ENCODE data around the gene GRHL1. TPM values are rescaled to one million over a fixed set of nuclear protein-coding genes. Genes with fewer than 3 reads are reported as not detected.
A peak's percentile ranks its signal among the peaks of the same experiment; 100 is the strongest.
"Not testable (repeated sequence)": the region's sequence is repeated elsewhere in the genome, so short reads cannot be mapped to it uniquely, and the experiment has no call there.

GRHL1 gene
- total and polyA plus RNA-seq, 8 donors: 0.95 to 5.3 (median 2.1) TPM

DNA sequence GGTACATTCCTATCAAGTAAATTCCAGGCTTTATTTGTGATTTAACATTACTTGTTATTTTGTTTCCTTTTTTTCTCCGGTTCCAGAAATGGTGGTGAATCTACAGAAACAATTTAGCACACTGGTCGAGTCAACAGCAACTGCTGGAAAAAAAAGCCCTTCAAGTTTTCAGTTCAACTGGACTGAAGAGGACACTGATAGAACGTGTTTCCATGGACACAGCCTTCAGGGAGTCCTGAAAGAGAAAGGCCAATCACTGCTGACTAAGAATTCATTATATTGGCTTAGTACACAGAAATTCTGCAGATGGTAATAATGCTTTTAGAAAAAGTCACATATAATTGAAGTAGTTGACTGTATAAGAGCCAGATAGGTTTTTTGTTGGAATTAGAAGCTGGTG lies 32.0 kb upstream of the GRHL1 start:
- TF ChIP-seq, protein P1, sequence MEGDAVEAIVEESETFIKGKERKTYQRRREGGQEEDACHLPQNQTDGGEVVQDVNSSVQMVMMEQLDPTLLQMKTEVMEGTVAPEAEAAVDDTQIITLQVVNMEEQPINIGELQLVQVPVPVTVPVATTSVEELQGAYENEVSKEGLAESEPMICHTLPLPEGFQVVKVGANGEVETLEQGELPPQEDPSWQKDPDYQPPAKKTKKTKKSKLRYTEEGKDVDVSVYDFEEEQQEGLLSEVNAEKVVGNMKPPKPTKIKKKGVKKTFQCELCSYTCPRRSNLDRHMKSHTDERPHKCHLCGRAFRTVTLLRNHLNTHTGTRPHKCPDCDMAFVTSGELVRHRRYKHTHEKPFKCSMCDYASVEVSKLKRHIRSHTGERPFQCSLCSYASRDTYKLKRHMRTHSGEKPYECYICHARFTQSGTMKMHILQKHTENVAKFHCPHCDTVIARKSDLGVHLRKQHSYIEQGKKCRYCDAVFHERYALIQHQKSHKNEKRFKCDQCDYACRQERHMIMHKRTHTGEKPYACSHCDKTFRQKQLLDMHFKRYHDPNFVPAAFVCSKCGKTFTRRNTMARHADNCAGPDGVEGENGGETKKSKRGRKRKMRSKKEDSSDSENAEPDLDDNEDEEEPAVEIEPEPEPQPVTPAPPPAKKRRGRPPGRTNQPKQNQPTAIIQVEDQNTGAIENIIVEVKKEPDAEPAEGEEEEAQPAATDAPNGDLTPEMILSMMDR (IDR thresholded peaks at IDR 0.05): no peak
- ATAC-seq (no peak), DNase-seq (no peak), FAIRE-seq (no peak)
- H3K9me3 ChIP-seq: no peaks in the 10 kb centered on the region
- H3K36me3 ChIP-seq: no peaks in the 10 kb centered on the region
- no peaks in the 10 kb centered on the region for H3K27me3 ChIP-seq
- H3K4me3 ChIP-seq: no peak overlapping the region
- H3K27ac ChIP-seq: no peak overlapping the region
- intact Hi-C loops (cut with DNase I): no loop called here
- H3K4me1 ChIP-seq: no peaks in the 10 kb centered on the region
- WGBS, 2 donors: 74 to 83% methylated on average over 3 of the region's 3 CpGs

DNA sequence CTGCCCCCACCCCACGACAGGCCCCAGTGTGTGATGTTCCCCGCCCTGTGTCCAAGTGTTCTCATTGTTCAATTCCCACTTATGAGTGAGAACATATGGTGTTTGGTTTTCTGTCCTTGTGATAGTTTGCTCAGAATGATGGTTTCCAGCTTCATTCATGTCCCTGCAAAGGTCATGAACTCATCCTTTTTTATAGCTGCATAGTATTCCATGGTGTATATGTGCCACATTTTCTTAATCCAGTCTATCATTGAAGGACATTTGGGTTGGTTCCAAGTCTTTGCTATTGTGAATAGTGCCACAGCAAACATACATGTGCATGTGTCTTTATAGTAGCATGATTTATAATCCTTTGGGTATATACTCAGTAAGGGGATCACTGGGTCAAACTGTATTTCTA lies 24.5 kb upstream of the GRHL1 start:
- intact Hi-C loops (cut with DNase I); H3K36me3 ChIP-seq; ATAC-seq; H3K4me1 ChIP-seq; H3K4me3 ChIP-seq; H3K27me3 ChIP-seq; H3K9me3 ChIP-seq; H3K27ac ChIP-seq; FAIRE-seq; DNase-seq: not testable (repeated sequence)
- 75 to 89% methylated on average over 2 of the region's 2 CpGs for WGBS, 2 donors

DNA sequence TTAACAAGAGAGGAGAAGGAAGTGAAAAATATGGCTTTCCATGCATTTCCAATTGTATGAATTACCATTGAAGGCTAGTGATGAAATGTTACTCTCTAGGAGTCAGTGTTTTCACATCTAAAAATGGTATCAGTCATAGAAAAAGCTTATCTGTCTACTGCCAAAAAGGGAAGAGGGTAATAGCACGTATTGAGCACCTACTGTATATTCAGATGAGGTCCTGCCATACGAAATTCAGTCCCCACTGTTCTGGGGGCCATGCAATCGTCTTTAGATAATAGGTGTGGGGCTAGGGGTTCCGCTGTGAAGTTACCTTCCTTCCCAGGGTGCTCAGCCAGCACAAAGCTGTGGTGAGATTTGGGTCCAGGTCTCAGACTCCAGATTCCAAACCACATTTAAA lies 14.2 kb upstream of the GRHL1 start:
- Histone ChIP-seq H3K27ac (no peak overlapping the region), H3K36me3 (peaks cover 0 to 4% (median 0%) of the 10 kb centered on the region in 3 donors), H3K4me1 (peaks cover 0 to 11% (median 8%) of the 10 kb centered on the region in 3 donors), H3K27me3 (no peaks in the 10 kb centered on the region), H3K4me3 (no peak overlapping the region), H3K9me3 (no peaks in the 10 kb centered on the region)
- TF ChIP-seq, protein P1 (IDR thresholded peaks at IDR 0.05): no peak
- intact Hi-C loops (cut with DNase I): no loop called here
- no peak for FAIRE-seq
- no peak for ATAC-seq
- 85 to 96% methylated on average over 4 of the region's 4 CpGs for WGBS, 2 donors
- no peak for DNase-seq

DNA sequence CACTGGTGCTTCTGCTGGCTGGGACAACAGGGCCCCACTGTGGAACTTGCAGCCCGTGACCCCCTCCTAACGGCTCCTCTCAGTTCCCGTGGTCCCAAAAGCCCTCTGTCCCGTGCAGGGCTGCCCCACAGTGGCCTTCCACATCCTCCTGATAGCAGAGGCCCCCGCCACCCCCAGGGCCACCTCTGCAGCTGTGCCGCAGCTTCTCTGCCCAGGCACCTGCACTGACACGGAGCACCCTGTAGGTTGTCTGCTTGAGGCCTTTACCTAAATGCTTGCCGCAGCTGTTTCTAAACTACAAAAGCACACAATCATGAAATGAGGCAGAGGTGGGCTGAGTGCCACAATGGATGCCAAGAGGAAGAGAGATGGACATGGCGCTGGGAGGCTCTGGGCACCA lies 13.5 kb upstream of the GRHL1 start:
- Histone ChIP-seq H3K4me3 (no peak overlapping the region), H3K27me3 (no peaks in the 10 kb centered on the region), H3K36me3 (peaks cover 0 to 4% (median 0%) of the 10 kb centered on the region in 3 donors), H3K9me3 (no peaks in the 10 kb centered on the region), H3K4me1 (peaks cover 0 to 11% (median 8%) of the 10 kb centered on the region in 3 donors), H3K27ac (no peak overlapping the region)
- WGBS, 2 donors: 77 to 85% methylated on average over 9 of the region's 9 CpGs
- intact Hi-C loops (cut with DNase I): no loop called here
- TF ChIP-seq, protein P1 (IDR thresholded peaks at IDR 0.05): no peak
- DNase-seq (no peak), ATAC-seq (no peak), FAIRE-seq (no peak)

DNA sequence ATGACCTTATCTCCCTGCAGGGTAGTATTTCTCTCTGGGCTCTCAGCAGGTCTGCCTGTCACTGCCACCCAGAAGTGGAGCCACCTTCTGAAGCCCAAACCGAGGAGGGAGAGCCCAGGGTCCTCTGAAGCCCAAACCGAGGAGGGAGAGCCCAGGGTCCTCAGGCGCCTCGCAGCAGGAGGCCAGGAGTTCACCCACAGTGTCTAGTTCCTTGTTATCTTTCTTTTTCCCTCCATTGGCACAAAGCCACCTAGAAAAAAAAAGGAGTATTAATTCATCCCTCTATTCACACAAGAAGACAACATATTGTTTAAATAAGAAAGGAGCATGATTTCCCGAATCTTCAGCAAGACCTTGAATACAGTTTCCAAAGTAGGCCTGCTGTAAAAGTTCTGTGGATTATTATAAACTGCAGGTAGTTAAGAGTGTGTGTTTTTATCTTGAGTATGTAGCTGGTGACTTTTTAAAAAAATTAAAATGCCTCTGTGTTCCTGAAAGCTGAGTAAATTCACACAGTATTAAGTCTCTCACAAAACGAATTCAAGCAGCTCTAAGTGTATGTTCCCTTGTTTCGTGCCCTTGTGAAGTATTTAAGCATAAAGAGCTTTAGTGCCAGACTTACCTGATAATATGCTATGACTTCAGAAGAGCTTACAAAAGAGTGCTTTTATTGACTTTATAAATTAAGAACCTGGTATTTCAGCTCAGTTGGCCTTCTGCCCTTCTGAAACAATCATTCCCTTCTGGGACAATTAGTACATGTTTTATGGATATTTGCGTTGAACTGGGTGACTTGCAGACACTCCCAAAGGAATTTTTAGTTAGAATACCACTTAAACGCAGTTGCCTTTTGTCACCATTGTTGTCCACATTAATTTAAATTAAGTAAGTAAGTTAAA lies 11.7 kb upstream of the GRHL1 start:
- intact Hi-C loops (cut with DNase I): loop anchor here in 1 of 3 donors (10.0 kb wide), 1 partner anchor 135 kb away; no protein-coding TSS in a partner anchor
- Histone ChIP-seq H3K9me3 (no peaks in the 10 kb centered on the region), H3K27me3 (no peaks in the 10 kb centered on the region), H3K27ac (no peak overlapping the region), H3K4me3 (no peak overlapping the region), H3K4me1 (peaks cover 0 to 11% (median 8%) of the 10 kb centered on the region in 3 donors), H3K36me3 (no peaks in the 10 kb centered on the region)
- DNase-seq (no peak), ATAC-seq (peak; percentile 27 to 46 (median 36)), FAIRE-seq (no peak)
- WGBS, 2 donors: 35 to 36% methylated on average over 9 of the region's 9 CpGs
- TF ChIP-seq, protein P1 (IDR thresholded peaks at IDR 0.05): no peak

All from pancreas (tissue), 10 donors.